HG03432 (cell line): ENCODE data around the gene ASL.
"Not testable (repeated sequence)": the region's sequence is repeated elsewhere in the genome, so short reads cannot be mapped to it uniquely, and the experiment has no call there.

Experiments
- ATAC-seq: cut with Tn5 transposase; IDR thresholded peaks from one replicate; pipeline ENCODE4 v1.9.1; 2021; ENCODE audit warnings: mild to moderate bottlenecking, moderate library complexity; ENCODE audit not compliant: unreplicated experiment

ASL gene

GRCh38 chr7:66072208-66072607 is 3.4 kb upstream of the ASL start:
- ATAC-seq, result not testable (repeated sequence)

GRCh38 chr7:66076462-66077329 is 1.1 kb downstream of the ASL start:
- ATAC-seq, result no peak

GRCh38 chr7:66078067-66078466 is 2.4 kb downstream of the ASL start:
- no peak for ATAC-seq

GRCh38 chr7:66082083-66082482 is 6.5 kb downstream of the ASL start:
- no peak for ATAC-seq

- ATAC-seq, result no peak
These were observed 7.3 kb downstream of the ASL start for GRCh38 chr7:66082886-66083415.

GRCh38 chr7:66083677-66084076 is 8.1 kb downstream of the ASL start:
- ATAC-seq, result no peak

GRCh38 chr7:66088861-66089838 is 13.5 kb downstream of the ASL start:
- ATAC-seq, result no peak

GRCh38 chr7:66092654-66093053 is 17.0 kb downstream of the ASL start:
- ATAC-seq, result no peak

- ATAC-seq, result no peak
These were observed 19.4 kb downstream of the ASL start for GRCh38 chr7:66095010-66095409.

GRCh38 chr7:66099232-66099550 is 23.6 kb downstream of the ASL start:
- ATAC-seq, result no peak

GRCh38 chr7:66099551-66100407 is 24.2 kb downstream of the ASL start:
- ATAC-seq, result peak; percentile 78

- ATAC-seq, result no peak
These were observed 24.9 kb downstream of the ASL start for GRCh38 chr7:66100408-66101050.

- ATAC-seq, result not testable (repeated sequence)
These were observed 26.5 kb downstream of the ASL start for GRCh38 chr7:66102168-66102567.

GRCh38 chr7:66103994-66104393 is 28.4 kb downstream of the ASL start:
- ATAC-seq, result not testable (repeated sequence)

- no peak for ATAC-seq
These were observed 29.7 kb downstream of the ASL start for GRCh38 chr7:66105263-66105748.

GRCh38 chr7:66108410-66108809 is 32.8 kb downstream of the ASL start:
- ATAC-seq, result not testable (repeated sequence)

- no peak for ATAC-seq
These were observed 35.2 kb downstream of the ASL start for GRCh38 chr7:66110856-66111255.

GRCh38 chr7:66114743-66115649 is 39.4 kb downstream of the ASL start, which contains the start of gene CRCP:
Gene CRCP (plus strand): TSS chr7:66114847. CDS start chr7:66114963, 116 bp downstream.
- peak; percentile 91 for ATAC-seq
